Measurements from ENCODE around the gene RSPRY1. TPM values are rescaled to one million over a fixed set of nuclear protein-coding genes. Genes with fewer than 3 reads are reported as not detected.

Gene RSPRY1
- total and polyA plus RNA-seq, 5 donors from 2014 or later, result 25.7 to 46.4 (median 31.7) TPM

- no peak for DNase-seq
- peaks cover 42% of the 10 kb centered on the region for H3K36me3 Mint-ChIP-seq
- ATAC-seq (ENCODE audit: low read depth in 2 of 2), result no peak
- Histone ChIP-seq H3K4me1 (ENCODE audit: control insufficient read depth, insufficient read depth, low read length, poor library complexity, severe bottlenecking) (no peaks in the 10 kb centered on the region), H3K27me3 (ENCODE audit: control insufficient read depth, insufficient read depth, low read length) (no peaks in the 10 kb centered on the region), H3K36me3 (ENCODE audit: control insufficient read depth, insufficient read depth, low read length) (peaks cover 77% of the 10 kb centered on the region), H3K9me3 (ENCODE audit: control insufficient read depth in 2 of 2, low read length in 2 of 2) (no peaks in the 10 kb centered on the region), H3K27ac (ENCODE audit: insufficient read depth, low read length, poor library complexity, severe bottlenecking) (no peak overlapping the region), H3K4me3 (ENCODE audit: low read depth, low read length) (no peak overlapping the region)
- H3K4me1 Mint-ChIP-seq, result peaks cover 0 to 9% (median 0%) of the 10 kb centered on the region in 4 donors
- no peaks in the 10 kb centered on the region for H3K9me3 Mint-ChIP-seq
- no peaks in the 10 kb centered on the region for H3K27me3 Mint-ChIP-seq
- H3K27ac Mint-ChIP-seq, result no peak overlapping the region
- H3K4me3 Mint-ChIP-seq, result no peak overlapping the region
Measured at GRCh38 chr16:57235128-57236021, 49.2 kb downstream of the RSPRY1 start.

GRCh38 chr16:57236022-57236350 lies 49.9 kb downstream of the RSPRY1 start:
- H3K36me3 Mint-ChIP-seq, result peaks cover 36% of the 10 kb centered on the region
- no peak overlapping the region for H3K27ac Mint-ChIP-seq
- H3K27me3 ChIP-seq (ENCODE audit: control insufficient read depth, insufficient read depth, low read length), result no peaks in the 10 kb centered on the region
- H3K9me3 Mint-ChIP-seq, result no peaks in the 10 kb centered on the region
- no peak overlapping the region for H3K4me3 ChIP-seq (ENCODE audit: low read depth, low read length)
- no peak overlapping the region for H3K27ac ChIP-seq (ENCODE audit: insufficient read depth, low read length, poor library complexity, severe bottlenecking)
- no peak overlapping the region for H3K4me3 Mint-ChIP-seq
- peaks cover 0 to 9% (median 0%) of the 10 kb centered on the region in 4 donors for H3K4me1 Mint-ChIP-seq
- H3K4me1 ChIP-seq (ENCODE audit: control insufficient read depth, insufficient read depth, low read length, poor library complexity, severe bottlenecking), result no peaks in the 10 kb centered on the region
- peaks cover 71% of the 10 kb centered on the region for H3K36me3 ChIP-seq (ENCODE audit: control insufficient read depth, insufficient read depth, low read length)
- DNase-seq, result no peak
- H3K9me3 ChIP-seq (ENCODE audit: control insufficient read depth in 2 of 2, low read length in 2 of 2), result no peaks in the 10 kb centered on the region
- ATAC-seq (ENCODE audit: low read depth in 2 of 2), result no peak
- no peaks in the 10 kb centered on the region for H3K27me3 Mint-ChIP-seq

GRCh38 chr16:57238682-57239081 lies 52.6 kb downstream of the RSPRY1 start:
- Mint-ChIP-seq H3K27me3 (peaks cover 4% of the 10 kb centered on the region), H3K27ac (no peak overlapping the region), H3K4me3 (no peak overlapping the region), H3K4me1 (peaks cover 0 to 9% (median 0%) of the 10 kb centered on the region in 4 donors), H3K9me3 (no peaks in the 10 kb centered on the region), H3K36me3 (peaks cover 30% of the 10 kb centered on the region)
- ATAC-seq (ENCODE audit: low read depth in 2 of 2), result no peak
- DNase-seq, result no peak
- peaks cover 44% of the 10 kb centered on the region for H3K36me3 ChIP-seq (ENCODE audit: control insufficient read depth, insufficient read depth, low read length)
- no peaks in the 10 kb centered on the region for H3K27me3 ChIP-seq (ENCODE audit: control insufficient read depth, insufficient read depth, low read length)
- H3K27ac ChIP-seq (ENCODE audit: insufficient read depth, low read length, poor library complexity, severe bottlenecking), result no peak overlapping the region
- no peaks in the 10 kb centered on the region for H3K9me3 ChIP-seq (ENCODE audit: control insufficient read depth in 2 of 2, low read length in 2 of 2)
- no peaks in the 10 kb centered on the region for H3K4me1 ChIP-seq (ENCODE audit: control insufficient read depth, insufficient read depth, low read length, poor library complexity, severe bottlenecking)
- H3K4me3 ChIP-seq (ENCODE audit: low read depth, low read length), result no peak overlapping the region

GRCh38 chr16:57239107-57239506 lies 53.0 kb downstream of the RSPRY1 start:
- H3K27ac ChIP-seq (ENCODE audit: insufficient read depth, low read length, poor library complexity, severe bottlenecking), result no peak overlapping the region
- DNase-seq, result no peak

GRCh38 chr16:57240851-57241250 lies 54.7 kb downstream of the RSPRY1 start:
- Histone ChIP-seq H3K36me3 (ENCODE audit: control insufficient read depth, insufficient read depth, low read length) (peaks cover 24% of the 10 kb centered on the region), H3K9me3 (ENCODE audit: control insufficient read depth in 2 of 2, low read length in 2 of 2) (no peaks in the 10 kb centered on the region), H3K4me3 (ENCODE audit: low read depth, low read length) (no peak overlapping the region), H3K4me1 (ENCODE audit: control insufficient read depth, insufficient read depth, low read length, poor library complexity, severe bottlenecking) (peaks cover 13% of the 10 kb centered on the region), H3K27me3 (ENCODE audit: control insufficient read depth, insufficient read depth, low read length) (no peaks in the 10 kb centered on the region), H3K27ac (ENCODE audit: insufficient read depth, low read length, poor library complexity, severe bottlenecking) (no peak overlapping the region)
- H3K4me1 Mint-ChIP-seq, result peaks cover 8 to 15% (median 10%) of the 10 kb centered on the region in 4 donors
- peak overlapping the region in 2 of 3 donors; percentile 10 to 24 for H3K27ac Mint-ChIP-seq
- peaks cover 4% of the 10 kb centered on the region for H3K27me3 Mint-ChIP-seq
- peak overlapping the region in 2 of 4 donors; percentile 1 to 90 for H3K4me3 Mint-ChIP-seq
- ATAC-seq (ENCODE audit: low read depth in 2 of 2), result no peak
- H3K9me3 Mint-ChIP-seq, result no peaks in the 10 kb centered on the region
- DNase-seq, result no peak
- peaks cover 14% of the 10 kb centered on the region for H3K36me3 Mint-ChIP-seq

More at GRCh38 chr16:57239107-57239506, 53.0 kb downstream of the RSPRY1 start:
- Mint-ChIP-seq H3K4me1 (peaks cover 0 to 7% (median 2%) of the 10 kb centered on the region in 4 donors), H3K36me3 (peaks cover 26% of the 10 kb centered on the region), H3K4me3 (no peak overlapping the region), H3K27ac (no peak overlapping the region), H3K27me3 (peaks cover 4% of the 10 kb centered on the region), H3K9me3 (no peaks in the 10 kb centered on the region)
- peaks cover 39% of the 10 kb centered on the region for H3K36me3 ChIP-seq (ENCODE audit: control insufficient read depth, insufficient read depth, low read length)
- peaks cover 1% of the 10 kb centered on the region for H3K4me1 ChIP-seq (ENCODE audit: control insufficient read depth, insufficient read depth, low read length, poor library complexity, severe bottlenecking)
- no peaks in the 10 kb centered on the region for H3K9me3 ChIP-seq (ENCODE audit: control insufficient read depth in 2 of 2, low read length in 2 of 2)
- H3K4me3 ChIP-seq (ENCODE audit: low read depth, low read length), result no peak overlapping the region
- no peaks in the 10 kb centered on the region for H3K27me3 ChIP-seq (ENCODE audit: control insufficient read depth, insufficient read depth, low read length)
- ATAC-seq (ENCODE audit: low read depth in 2 of 2), result no peak

- H3K9me3 Mint-ChIP-seq, result no peaks in the 10 kb centered on the region
- peaks cover 17% of the 10 kb centered on the region for H3K4me1 ChIP-seq (ENCODE audit: control insufficient read depth, insufficient read depth, low read length, poor library complexity, severe bottlenecking)
- peaks cover 10 to 20% (median 14%) of the 10 kb centered on the region in 4 donors for H3K4me1 Mint-ChIP-seq
- no peak for DNase-seq
- peak overlapping the region in 1 of 4 donors; percentile 54 for H3K4me3 Mint-ChIP-seq
- H3K27ac ChIP-seq (ENCODE audit: insufficient read depth, low read length, poor library complexity, severe bottlenecking), result no peak overlapping the region
- no peak overlapping the region for H3K4me3 ChIP-seq (ENCODE audit: low read depth, low read length)
- H3K27me3 Mint-ChIP-seq, result peaks cover 4% of the 10 kb centered on the region
- H3K9me3 ChIP-seq (ENCODE audit: control insufficient read depth in 2 of 2, low read length in 2 of 2), result no peaks in the 10 kb centered on the region
- no peak overlapping the region for H3K27ac Mint-ChIP-seq
- peaks cover 7% of the 10 kb centered on the region for H3K36me3 Mint-ChIP-seq
- H3K27me3 ChIP-seq (ENCODE audit: control insufficient read depth, insufficient read depth, low read length), result no peaks in the 10 kb centered on the region
- ATAC-seq (ENCODE audit: low read depth in 2 of 2), result no peak
- H3K36me3 ChIP-seq (ENCODE audit: control insufficient read depth, insufficient read depth, low read length), result peaks cover 16% of the 10 kb centered on the region
Measured at GRCh38 chr16:57242650-57243049, 56.5 kb downstream of the RSPRY1 start.

GRCh38 chr16:57244463-57244766 lies 58.3 kb downstream of the RSPRY1 start:
- no peak for ATAC-seq (ENCODE audit: low read depth in 2 of 2)
- H3K27ac ChIP-seq (ENCODE audit: insufficient read depth, low read length, poor library complexity, severe bottlenecking), result peak overlapping the region; percentile 86
- H3K27ac Mint-ChIP-seq, result peak overlapping the region; percentile 94 to 98 (median 96)
- no peak for DNase-seq
- H3K4me1 Mint-ChIP-seq, result peaks cover 10 to 20% (median 14%) of the 10 kb centered on the region in 4 donors
- peaks cover 11% of the 10 kb centered on the region for H3K36me3 Mint-ChIP-seq
- H3K36me3 ChIP-seq (ENCODE audit: control insufficient read depth, insufficient read depth, low read length), result peaks cover 14% of the 10 kb centered on the region
- no peaks in the 10 kb centered on the region for H3K9me3 Mint-ChIP-seq
- peaks cover 4% of the 10 kb centered on the region for H3K27me3 Mint-ChIP-seq
- H3K4me1 ChIP-seq (ENCODE audit: control insufficient read depth, insufficient read depth, low read length, poor library complexity, severe bottlenecking), result peaks cover 17% of the 10 kb centered on the region
- H3K9me3 ChIP-seq (ENCODE audit: control insufficient read depth in 2 of 2, low read length in 2 of 2), result no peaks in the 10 kb centered on the region
- peak overlapping the region; percentile 90 for H3K4me3 ChIP-seq (ENCODE audit: low read depth, low read length)
- peak overlapping the region; percentile 90 to 96 (median 95) for H3K4me3 Mint-ChIP-seq
- H3K27me3 ChIP-seq (ENCODE audit: control insufficient read depth, insufficient read depth, low read length), result no peaks in the 10 kb centered on the region

All from CD4-positive, CD25-positive, alpha-beta regulatory T cell (primary cell).